GM18868 (cell line): ENCODE results near the gene CCDC12.

Source experiments
- ATAC-seq: cut with Tn5 transposase; IDR thresholded peaks from one replicate; pipeline ENCODE4 v1.9.1; 2021; ENCODE audit warnings: mild to moderate bottlenecking, moderate library complexity; ENCODE audit not compliant: unreplicated experiment

The CCDC12 gene

DNA sequence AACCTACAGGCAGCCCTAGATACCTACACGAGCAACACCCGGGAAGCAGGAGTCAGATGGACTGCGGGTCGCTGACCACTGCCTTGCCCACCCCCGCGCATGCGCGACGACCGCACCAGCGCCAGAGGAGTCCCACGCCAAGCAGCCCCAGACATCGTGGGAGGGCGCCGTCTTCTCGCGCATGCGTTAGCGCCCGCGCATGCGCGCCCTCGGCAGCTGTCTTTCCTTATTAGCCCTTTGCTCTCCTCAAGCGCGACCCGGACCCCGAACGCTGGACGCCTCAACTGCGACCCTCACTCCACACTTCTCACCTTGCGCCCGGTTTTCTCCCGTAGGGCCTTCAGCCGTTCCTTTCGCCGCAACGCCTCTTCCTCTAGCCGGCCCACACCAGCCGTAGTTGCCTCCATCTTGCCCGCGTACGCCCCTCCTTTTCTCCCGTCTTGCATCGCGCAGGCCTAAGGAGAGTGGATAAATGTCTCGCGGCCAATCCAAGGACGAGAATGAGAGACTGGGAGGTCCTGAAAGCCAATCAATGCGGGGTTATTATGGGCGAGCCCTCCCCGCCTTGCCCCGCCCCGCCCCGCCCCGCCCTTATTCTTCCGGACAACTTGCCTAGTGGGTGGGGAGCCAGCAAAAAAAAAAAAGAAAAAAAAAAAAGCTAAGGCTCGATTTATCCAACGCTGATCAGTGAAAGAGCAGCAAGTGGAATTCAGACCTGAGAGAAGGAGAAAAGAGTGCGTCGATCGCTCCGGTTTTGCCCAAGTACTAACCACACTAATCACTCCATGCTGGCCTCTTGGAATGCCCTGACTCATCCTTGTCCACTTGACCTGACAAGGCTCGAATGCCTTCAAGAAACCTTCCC lies at the start of gene CCDC12:
TSS of gene CCDC12 (minus strand) at position 420 of the 865 bp plus-strand sequence. CDS start at position 407, 13 bp downstream.
- ATAC-seq = peak; percentile 67

DNA sequence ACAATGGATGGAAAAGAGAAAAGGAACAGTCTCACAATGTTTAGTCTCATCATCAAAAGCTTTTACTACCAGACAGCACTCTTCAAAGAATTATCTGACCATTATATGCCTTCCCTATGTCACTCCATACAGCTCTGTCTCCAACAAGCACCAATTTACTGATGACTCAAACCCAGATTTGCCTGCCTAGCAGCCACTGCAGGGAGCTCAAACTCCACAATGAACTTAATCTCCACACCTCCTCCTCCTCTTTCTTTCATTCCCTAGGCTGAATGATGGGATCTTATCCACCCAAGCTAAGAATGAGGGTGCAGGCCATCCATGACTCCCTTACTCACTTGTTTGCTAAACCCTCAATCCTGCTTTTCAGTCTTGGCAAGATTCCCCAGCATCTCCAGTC lies 48.4 kb upstream of the CCDC12 start:
- ATAC-seq = no peak

DNA sequence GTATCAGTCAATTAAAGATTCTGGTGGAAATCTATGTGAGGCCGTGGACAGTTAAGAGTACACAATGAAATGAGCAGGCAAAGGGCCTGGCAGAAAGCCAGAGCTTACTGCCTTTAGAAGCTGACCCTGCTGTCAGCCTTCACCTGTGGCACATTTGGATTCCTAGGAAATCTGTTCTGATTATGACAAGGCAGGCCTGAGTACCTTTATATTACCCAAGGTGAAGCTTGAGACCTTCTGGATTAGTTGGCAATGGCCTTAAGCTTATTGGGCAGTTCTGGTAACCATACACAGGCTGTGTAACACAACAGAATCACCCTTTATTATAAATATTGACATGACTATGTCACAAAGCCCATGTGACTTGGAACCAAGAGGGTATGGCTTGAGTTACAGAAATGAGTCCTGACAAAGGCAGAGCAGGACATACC lies 46.1 kb upstream of the CCDC12 start:
- no peak for ATAC-seq

DNA sequence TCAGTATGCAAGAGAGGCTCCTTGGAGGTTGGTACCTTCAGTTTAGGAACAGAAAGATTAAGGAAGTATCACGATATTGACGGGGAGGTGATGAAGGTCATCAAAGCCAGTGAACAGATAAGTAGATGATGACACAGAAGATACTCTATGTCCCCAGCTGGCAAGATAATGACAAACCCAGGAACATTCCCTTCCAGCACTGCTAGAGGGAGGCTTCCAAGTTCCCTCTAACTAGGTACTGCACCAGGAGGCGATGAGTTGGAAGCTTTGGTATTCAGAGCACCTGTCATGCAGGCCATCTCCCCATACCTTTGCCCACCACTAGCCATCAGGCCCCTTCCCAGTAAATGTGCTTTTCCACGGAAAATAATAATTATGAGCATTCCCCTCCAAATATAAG lies 43.8 kb upstream of the CCDC12 start:
- no peak for ATAC-seq

DNA sequence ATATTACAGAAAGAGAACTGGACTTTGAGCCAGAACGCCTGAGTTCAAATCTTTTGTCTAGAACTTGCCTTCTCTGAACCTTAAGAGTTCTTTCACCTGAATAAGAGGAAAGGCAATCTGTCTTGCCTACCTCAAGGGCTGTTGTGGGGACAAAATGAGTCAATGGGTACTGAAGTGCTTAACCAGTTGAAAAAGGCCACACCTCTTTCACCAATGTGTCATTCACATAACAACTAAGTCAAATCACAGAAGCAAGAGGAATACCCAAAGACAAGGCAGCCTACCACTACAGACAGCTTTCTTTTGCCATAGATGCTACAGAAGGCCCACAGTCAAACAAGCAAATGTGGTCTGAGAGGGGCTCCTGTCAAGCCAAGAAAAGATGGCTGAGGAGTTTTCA lies 42.7 kb upstream of the CCDC12 start:
- peak; percentile 68 for ATAC-seq

DNA sequence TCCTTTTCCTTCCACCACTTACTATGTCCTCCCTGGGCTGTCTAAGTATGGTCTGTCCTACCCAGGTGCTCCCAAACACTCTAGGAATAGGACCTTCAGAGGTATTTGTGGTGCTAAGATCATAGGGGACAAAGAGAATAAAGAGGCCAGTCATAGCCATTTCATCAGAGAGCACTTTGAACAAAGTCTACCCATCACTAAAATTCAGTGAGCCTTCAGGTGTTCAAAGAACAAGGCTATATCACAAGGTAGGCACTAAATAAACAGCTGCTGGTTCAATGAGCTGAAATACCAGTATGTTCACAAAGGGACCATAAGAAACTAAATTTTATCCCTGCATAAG lies 41.7 kb upstream of the CCDC12 start:
- no peak for ATAC-seq

DNA sequence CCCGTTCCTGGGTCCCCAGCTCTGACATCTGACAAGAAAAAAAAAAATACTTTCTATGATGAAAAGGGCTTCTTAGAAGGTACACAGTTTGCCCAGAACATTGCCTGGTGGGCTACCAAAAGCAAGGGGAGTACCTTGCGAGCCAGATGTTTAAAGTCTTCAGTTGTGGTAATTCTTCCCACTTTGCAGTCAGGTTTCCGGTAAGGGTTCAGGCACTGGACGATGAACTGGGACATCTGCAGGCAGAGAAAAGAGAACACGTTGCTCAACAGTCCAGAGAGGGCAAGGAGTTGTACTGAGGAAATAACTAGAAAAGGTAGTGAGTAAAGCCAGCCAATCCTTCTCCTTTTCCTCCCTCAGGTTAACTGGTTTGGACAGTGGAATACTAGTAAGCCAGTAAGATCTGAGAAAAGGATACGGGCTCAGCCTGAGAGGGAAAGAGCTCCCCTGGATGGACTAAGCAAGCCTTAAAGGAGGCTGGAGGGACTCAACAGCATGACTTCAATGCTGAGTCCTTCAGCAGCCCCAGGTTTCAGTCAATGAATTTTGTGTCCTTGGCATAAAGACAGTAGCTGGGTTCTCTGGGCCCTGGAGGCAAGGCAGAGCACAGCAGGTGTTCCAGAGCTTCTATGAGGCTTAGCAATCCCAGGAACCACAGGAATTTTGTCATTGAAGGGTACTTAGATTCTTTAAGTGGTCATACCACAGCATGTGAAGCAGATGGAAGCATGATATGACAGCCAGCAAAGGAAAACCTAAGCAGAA lies 41.1 kb upstream of the CCDC12 start:
- no peak for ATAC-seq

DNA sequence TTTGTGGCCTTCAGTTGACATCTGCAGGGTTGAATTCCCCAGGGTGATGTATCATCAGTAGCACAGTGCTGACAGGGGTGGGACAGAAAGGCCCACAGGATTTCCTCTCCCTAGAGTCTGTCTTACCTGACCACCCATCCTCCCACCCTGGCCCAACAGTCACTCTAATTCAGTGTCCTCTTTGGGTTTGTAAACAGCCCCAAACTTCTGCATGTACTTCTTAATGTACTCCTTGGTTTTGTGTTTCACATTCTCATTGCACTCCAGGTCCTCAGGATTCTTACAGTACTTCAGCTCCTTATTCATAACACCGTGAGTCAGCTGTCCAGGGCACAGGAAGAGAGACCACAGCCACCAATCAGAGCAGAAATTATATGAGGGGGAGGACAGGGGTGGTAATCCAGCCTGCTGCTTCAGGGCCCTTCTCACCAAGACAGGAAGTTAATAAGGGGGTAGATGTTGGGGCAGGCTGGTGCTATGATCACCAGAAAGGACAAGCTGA lies 40.4 kb upstream of the CCDC12 start:
- ATAC-seq = peak; percentile 58

DNA sequence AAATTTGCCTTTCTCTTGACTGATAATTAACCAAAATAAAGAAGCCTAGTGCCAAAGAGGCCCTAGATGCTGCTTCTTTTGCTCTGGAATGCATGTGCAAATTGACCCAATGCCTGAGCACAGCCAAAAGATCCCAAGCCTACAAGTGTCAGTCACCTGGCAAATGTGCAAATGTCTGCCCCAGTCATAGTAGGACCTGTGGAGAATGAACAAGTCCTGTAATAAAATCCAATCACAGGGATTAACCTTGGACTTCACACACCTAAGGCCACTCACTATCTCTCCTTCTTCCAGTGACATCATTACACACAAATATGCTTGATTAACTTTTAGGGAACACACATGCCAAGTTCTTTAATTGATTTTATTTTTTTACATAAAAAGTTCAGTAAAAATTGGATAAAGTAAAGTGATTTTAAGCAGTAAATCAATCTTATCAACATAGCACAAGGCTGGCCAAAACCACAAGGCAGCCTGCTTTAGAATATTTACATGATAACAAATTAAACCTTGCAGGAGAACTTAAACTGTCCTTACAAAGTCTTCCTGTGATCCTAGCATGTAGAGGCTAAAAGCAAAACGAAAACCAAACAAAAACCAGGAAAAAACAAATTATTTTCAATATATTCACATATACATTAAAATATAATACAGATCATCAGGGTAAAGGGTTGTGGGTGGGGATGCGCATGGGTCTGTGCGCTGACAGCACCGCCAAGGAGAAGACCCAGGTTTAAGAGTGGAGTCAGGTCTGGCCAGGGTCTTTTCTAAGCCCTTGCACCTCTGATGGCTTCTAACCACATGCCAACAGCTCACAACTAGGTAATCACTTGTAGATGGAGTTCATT lies 39.8 kb upstream of the CCDC12 start:
- no peak for ATAC-seq

DNA sequence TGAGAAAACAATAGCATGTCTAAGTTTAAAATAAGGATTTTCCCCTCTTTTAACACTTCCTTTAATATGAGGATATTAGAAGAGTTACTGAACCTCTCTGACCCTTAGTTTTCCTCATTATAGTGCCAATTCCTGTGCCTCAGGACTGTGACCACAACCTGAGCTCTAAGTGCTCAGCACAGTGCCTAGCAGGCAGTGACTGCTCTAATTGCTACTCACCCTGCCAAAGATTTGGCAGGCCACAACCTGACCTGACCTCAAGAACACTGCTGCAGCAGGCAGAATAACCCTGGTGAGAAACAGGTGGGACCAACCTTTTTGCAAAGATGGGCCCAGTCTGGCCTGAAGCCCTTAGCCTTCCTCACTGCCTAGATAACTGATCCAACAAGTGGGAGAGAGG lies 38.6 kb upstream of the CCDC12 start:
- ATAC-seq = no peak

DNA sequence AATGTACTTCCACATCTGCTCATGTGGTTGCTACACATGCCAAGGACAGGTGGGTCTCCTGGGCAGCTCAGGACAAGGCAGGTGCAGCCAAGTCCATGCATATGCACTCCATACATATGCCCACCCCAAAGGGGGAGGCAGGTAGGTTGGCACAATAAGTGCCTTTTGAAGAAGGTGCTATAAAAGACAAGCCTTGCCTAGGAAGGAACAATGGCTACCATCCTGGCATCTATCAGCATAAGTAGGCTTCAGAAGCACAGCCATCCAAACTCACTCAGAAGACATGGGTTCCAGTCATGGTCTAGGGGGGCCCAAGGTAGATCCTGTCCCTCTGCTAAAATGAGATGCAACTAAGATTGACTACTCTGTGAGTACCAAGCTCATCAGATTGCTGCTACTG lies 37.5 kb upstream of the CCDC12 start:
- no peak for ATAC-seq

DNA sequence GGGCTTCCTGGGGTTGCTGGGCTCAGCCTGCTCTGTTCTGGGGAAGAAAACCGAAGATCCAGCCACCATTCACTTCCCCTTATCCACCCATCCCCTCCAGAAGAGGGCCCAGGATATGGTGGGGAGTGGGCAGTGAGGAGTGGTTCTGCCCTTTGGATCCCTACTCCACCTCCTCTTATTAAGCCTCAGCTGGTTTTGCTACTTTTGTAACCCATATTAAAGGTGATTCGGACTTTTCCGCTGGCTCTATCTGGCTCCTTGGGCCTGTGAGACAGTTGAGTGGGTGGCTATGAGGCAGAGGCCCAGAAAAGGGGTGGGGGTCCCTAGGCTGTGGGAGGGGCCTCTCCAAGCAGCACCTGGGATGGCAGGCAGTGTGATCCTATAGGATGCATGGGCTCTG lies 36.7 kb upstream of the CCDC12 start:
- ATAC-seq = no peak

DNA sequence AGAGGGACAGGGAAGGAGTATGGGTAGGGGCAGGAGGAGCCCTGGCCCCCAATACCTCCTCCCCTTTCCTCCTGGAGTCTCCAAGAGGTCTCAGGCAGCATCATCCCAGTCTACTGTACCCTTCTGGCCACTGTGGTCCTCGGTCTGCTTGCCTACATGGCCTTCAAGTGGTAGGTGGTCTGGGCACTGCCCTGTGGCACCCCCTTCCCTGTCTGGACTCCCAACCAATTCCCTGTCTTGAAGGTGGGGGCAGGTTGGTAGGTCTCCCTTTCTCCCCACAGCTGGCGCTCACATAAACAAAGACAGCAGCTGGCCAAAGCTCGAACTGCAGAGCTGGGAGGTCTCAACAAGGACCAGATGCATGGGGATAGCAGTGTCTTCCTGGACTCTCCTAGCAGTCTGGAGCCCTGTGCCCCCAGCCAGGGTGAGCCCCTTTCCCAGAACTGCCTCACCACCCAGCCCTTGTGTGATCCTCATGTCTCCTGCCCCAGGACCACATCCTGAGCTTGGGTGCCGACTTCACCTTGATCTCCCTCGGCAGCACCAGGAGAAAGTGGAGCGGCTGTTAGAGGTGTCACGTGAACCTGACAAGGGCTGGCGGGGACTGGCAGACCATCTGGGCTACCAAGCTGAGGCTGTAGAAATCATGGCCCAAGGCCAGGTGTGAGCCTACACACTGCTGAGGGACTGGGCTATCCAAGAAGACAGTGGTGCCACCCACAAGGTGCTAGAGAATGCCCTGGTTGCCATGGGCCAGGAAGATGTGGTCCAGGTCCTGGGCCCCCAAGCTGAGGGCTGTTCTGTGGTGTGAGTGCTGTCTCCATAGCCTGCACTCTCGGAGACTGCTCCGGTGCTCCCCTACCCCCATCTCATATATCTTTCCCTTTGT lies 36.0 kb upstream of the CCDC12 start:
- ATAC-seq = no peak

DNA sequence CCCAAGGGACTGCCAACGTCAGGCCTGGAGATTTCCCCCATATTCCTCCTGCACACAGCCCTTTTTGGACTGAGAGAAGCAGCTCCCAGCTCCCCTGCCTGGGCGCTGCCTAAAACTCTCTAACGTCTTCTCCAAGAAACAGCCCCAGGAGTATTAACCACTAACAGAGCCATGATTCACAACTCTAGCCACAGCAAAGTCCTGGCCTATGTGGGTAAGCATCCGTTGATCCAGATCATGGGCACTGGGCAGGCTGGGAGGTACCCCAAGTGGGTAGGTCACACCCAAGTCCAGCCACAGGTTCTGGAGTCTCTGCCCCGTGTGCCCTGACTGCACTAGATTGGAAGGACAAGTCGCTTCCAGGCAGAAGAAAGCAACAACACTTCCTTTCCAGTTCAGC lies 34.8 kb upstream of the CCDC12 start:
- ATAC-seq = no peak

DNA sequence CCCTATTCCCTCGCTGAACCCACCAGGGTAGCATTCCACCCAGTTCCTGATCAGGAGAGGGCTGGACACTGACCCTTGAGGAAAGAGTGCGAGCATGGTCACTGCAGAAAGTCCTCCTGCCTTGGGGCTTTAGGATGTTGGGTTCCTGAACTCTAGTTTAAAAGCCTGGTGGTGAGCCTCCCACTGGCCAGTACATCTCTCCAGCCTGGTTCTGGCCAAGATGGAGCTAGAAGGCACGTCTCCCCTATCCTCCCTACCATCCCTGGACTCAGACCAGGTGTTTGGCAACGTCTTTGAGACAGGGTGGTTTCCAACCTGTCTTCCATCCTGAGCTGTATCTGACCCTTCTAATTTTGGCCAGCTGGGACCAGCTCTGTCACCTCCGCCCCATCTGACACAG lies 34.4 kb upstream of the CCDC12 start:
- no peak for ATAC-seq

DNA sequence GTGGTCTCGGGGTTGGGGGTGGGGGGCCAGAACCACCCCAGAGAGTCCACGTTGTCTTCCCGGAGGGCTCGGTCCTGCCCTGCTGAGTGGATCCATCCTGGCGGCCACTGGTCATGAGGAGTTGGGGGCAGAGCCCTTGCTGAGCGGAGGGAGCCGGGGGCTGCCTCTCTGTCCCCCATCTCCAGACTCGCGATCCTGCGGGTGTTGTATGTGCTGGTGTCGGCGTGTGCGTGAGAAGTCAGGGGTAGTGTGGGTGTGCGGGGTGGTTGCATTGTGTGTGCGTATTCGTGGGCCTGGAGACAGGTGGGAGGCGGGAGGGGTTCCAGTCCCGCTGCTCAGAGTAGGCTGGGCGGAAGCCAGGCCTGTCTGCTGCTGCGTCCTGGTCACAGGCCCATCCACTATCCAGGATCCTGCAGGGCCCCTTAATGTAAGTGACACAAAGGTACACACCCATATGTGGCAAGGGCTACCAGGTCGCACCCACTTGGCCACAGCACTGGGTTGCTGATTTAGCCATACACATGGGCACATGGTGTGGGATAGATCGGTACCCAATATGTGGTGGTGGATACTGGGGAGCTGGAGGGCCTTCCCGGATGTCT lies 33.7 kb upstream of the CCDC12 start:
- no peak for ATAC-seq

DNA sequence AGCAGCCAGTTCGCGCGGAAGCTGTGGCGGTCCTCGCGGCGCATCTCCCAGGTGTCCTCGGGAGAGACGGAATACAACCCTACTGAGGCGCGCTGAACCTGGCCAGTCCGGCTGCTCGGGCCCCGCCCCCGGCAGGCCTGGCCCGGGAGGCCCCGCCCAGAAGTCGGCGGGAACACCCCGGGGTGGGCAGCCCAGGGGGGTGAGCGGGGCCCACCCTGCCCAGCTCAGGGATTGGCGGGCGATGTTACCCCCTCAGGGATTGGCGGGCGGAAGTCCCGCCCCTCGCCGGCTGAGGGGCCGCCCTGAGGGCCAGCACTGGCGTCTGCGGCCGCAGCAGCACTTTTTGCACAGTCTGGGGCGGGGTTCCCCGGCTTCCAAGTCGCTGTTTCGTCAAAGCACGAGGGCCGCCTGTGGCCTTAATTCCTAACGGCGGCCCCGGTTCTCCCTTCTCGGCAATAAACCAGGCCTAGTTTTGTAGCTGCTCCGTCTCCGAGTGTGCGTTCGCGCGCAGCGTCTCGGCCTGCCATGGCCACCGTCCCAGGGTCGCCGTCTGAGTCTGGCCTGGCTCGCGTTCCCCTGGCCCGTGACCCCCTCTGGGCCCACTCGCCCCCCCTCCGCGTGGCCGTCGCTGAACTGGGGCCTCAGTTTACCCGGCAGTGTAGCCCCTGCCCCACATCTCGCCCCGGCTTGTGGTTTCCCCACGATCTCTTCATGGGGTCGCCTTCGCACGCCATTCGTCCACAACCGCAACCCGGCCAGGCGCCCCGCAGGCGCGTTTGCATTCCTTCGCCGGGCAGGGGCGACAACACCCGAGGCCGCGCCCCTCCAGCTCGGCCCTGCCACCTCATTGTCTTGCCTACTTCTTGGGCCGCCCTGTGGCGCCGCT lies 32.9 kb upstream of the CCDC12 start:
- peak; percentile 82 for ATAC-seq

DNA sequence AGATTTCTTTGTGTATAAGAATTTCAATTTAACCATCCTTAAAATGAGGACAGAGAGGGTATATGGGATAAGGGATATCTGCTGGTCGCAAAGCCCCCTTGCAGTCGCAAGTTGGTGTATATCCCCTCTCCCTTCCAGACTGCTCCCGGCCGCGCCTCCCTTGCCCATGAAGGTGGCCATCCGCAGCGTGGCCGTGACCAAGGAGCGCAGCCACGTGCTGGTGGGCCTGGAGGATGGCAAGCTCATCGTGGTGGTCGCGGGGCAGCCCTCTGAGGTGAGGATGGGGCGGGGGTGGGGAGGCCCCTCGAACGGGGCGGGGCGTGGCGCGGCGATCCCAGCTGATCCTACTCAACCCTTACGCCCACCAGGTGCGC lies 32.3 kb upstream of the CCDC12 start:
- ATAC-seq = no peak
